ENCODE data around the gene MRTFA. TPM values are rescaled to one million over a fixed set of nuclear protein-coding genes. Genes with fewer than 3 reads are reported as not detected.

Gene MRTFA
- total RNA-seq, 4 donors from 2014 or later: 24.5 to 56.3 (median 40.9) TPM

GRCh38 chr22:40638261-40638660, 1.7 kb upstream of the MRTFA start:
- intact Hi-C loops (cut with DNase I): no loop called here
- 58 to 83% methylated on average over 17 of the region's 17 CpGs for whole genome bisulfite sequencing, 2 donors
- no peak for DNase-seq

DNA sequence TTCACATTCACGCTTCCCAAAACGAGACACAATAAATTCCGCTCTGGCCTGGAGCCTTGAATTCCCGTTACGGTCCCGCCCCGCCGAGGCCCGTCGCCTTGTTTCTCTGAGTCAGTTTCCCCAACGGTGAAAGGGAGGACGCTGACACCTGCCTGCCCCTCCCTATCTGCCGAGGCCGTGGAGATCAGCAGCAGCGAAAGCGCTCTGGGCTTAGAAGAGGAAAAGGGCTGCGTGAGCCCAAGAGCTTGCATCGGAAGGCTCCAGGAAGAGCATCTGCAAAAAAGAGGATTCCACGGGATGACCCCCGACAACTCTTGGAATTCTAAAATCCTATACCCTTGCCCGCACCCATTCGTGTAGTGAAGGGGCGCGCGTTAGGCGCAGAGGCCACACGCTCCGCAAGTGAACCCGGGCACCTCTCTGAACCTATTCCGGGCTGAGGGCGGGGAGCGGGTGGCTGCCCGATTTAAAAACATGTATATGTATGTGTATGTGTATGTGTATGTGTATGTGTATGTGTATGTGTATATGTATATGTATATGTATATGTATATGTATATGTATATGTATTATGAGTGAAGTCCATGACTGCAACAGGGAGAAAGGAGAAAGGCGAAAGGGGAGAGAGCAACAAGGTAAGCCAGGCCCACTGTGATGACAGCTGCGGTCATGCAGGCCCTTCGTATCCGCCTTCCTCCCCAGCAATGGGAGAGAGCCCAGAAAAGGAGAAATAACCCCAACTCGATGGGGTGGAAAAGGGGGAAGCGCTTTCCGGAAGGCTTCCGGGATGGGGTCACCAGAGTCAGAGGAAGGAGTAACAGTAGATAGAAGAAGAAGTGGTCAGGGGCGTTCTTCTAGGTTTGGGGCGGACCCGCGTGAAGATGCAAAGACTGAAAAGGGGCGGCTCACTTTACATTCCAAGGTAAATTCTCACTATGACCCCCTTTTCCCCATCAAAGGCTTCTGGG, 948 bp upstream of the MRTFA start:
- no peak for TF ChIP-seq CTCF (IDR thresholded peaks at IDR 0.05)
- TF ChIP-seq POLR2A (IDR thresholded peaks at IDR 0.05): peak in 1 of 4 donors; percentile 22
- peak overlapping the region; percentile 89 to 98 (median 94) for H3K27ac ChIP-seq
- H3K9me3 ChIP-seq: no peaks in the 10 kb centered on the region
- no peaks in the 10 kb centered on the region for H3K27me3 ChIP-seq
- H3K4me1 ChIP-seq: peaks cover 8 to 44% (median 10%) of the 10 kb centered on the region in 3 donors
- DNase-seq: no peak
- peak overlapping the region; percentile 71 to 96 (median 88) for H3K4me3 ChIP-seq
- intact Hi-C loops (cut with DNase I): no loop called here
- H3K36me3 ChIP-seq: no peaks in the 10 kb centered on the region
- 17 to 26% methylated on average over 24 to 38 of the region's 46 CpGs for WGBS, 2 donors

More at GRCh38 chr22:40638261-40638660, 1.7 kb upstream of the MRTFA start:
- H3K27ac ChIP-seq: peak overlapping the region in 1 of 4 donors; percentile 96
- no peak for TF ChIP-seq CTCF (IDR thresholded peaks at IDR 0.05)
- TF ChIP-seq POLR2A (IDR thresholded peaks at IDR 0.05): no peak
- no peaks in the 10 kb centered on the region for H3K9me3 ChIP-seq
- peak overlapping the region in 1 of 4 donors; percentile 86 for H3K4me3 ChIP-seq
- H3K27me3 ChIP-seq: no peaks in the 10 kb centered on the region
- no peaks in the 10 kb centered on the region for H3K36me3 ChIP-seq
- H3K4me1 ChIP-seq: peaks cover 8 to 37% (median 10%) of the 10 kb centered on the region in 3 donors

GRCh38 chr22:40635940-40636379, 559 bp downstream of the MRTFA start:
- peak overlapping the region; percentile 89 to 98 (median 94) for H3K27ac ChIP-seq
- H3K36me3 ChIP-seq: no peaks in the 10 kb centered on the region
- H3K4me1 ChIP-seq: peaks cover 10 to 49% (median 10%) of the 10 kb centered on the region in 3 donors
- no peak for DNase-seq
- H3K27me3 ChIP-seq: no peaks in the 10 kb centered on the region
- no peak for TF ChIP-seq POLR2A (IDR thresholded peaks at IDR 0.05)
- TF ChIP-seq CTCF (IDR thresholded peaks at IDR 0.05): no peak
- H3K9me3 ChIP-seq: no peaks in the 10 kb centered on the region
- peak overlapping the region; percentile 71 to 96 (median 88) for H3K4me3 ChIP-seq
- intact Hi-C loops (cut with DNase I): no loop called here
- 17 to 40% methylated on average over 1 of the region's 31 CpGs for WGBS, 2 donors

GRCh38 chr22:40635043-40635939, 1.2 kb downstream of the MRTFA start:
- 10 to 17% methylated on average over 19 to 20 of the region's 21 CpGs for WGBS, 2 donors
- no peaks in the 10 kb centered on the region for H3K36me3 ChIP-seq
- H3K9me3 ChIP-seq: no peaks in the 10 kb centered on the region
- H3K4me1 ChIP-seq: peaks cover 10 to 55% (median 10%) of the 10 kb centered on the region in 3 donors
- H3K27me3 ChIP-seq: no peaks in the 10 kb centered on the region
- H3K4me3 ChIP-seq: peak overlapping the region; percentile 71 to 96 (median 88)
- intact Hi-C loops (cut with DNase I): no loop called here
- no peak for DNase-seq
- peak overlapping the region; percentile 89 to 98 (median 94) for H3K27ac ChIP-seq
- TF ChIP-seq POLR2A (IDR thresholded peaks at IDR 0.05) (no peak), CTCF (IDR thresholded peaks at IDR 0.05) (no peak)

All from esophagus squamous epithelium (tissue), 5 donors.